Keratinocyte (primary cell): ENCODE data around the gene CCDC102A. TPM values are rescaled to one million over a fixed set of nuclear protein-coding genes. Genes with fewer than 3 reads are reported as not detected.

Source experiments
- DNase-seq: peaks from one replicate; pipeline ENCODE4 v3.0.0-alpha.2; 2011; ENCODE audit warnings: low read depth, missing footprints, low spot score
- FAIRE-seq: peaks from 2 replicates; lab custom pipeline; 2011; peaks lifted over from hg19 to GRCh38; lab: Jason Lieb, UNC
- H2AFZ ChIP-seq: 2 replicates; pipeline ENCODE4 v1.6.0; 2012; ENCODE audit warnings: low read length, control low read depth, inconsistent platforms; ENCODE audit not compliant: control insufficient read depth
- H3K27ac ChIP-seq: 2 replicates; pipeline ENCODE4 v1.5.1; 2011; ENCODE audit warnings: low read length; ENCODE audit not compliant: control insufficient read depth, insufficient read depth
- H3K27me3 ChIP-seq: 3 replicates; pipeline ENCODE4 v1.6.0; 2011; ENCODE audit warnings: low read length; ENCODE audit not compliant: control insufficient read depth, insufficient read depth; ENCODE audit errors: extremely low read depth
- H3K36me3 ChIP-seq, 2 experiments: 2 replicates in 1 of 2; 3 replicates in 1 of 2; pipeline ENCODE4 v1.5.1; 2011; ENCODE audit warnings: low read length in 2 of 2, mild to moderate bottlenecking in 1 of 2; ENCODE audit not compliant: control insufficient read depth in 2 of 2, insufficient read depth in 2 of 2; ENCODE audit errors: extremely low read depth in 1 of 2
- H3K4me1 ChIP-seq: 3 replicates; pipeline ENCODE4 v1.5.1; 2011; ENCODE audit warnings: low read length; ENCODE audit not compliant: control insufficient read depth, insufficient read depth; ENCODE audit errors: extremely low read depth
- H3K4me2 ChIP-seq: 3 replicates; pipeline ENCODE4 v1.6.0; 2011; ENCODE audit warnings: low read depth, low read length; ENCODE audit not compliant: control insufficient read depth, insufficient read depth; ENCODE audit errors: extremely low read depth
- H3K4me3 ChIP-seq, 3 experiments: fragments of 200-600 bp in 1 of 3; sonication (generic) in 1 of 3; 2 replicates in 2 of 3; 3 replicates in 1 of 3; pipeline ENCODE4 v1.5.1; 2011 to 2016; ENCODE audit warnings: low read length in 3 of 3, mild to moderate bottlenecking in 3 of 3, control low read depth in 2 of 3, inconsistent platforms in 1 of 3, low read depth in 1 of 3, mixed read lengths in 1 of 3, mixed run types in 1 of 3, moderate library complexity in 1 of 3; ENCODE audit not compliant: control insufficient read depth in 2 of 3, insufficient read depth in 2 of 3; ENCODE audit errors: extremely low read depth in 1 of 3
- H3K79me2 ChIP-seq: 2 replicates; pipeline ENCODE4 v1.6.0; 2012; ENCODE audit warnings: low read length; ENCODE audit not compliant: control insufficient read depth, insufficient read depth
- H3K9ac ChIP-seq: 3 replicates; pipeline ENCODE4 v1.6.0; 2011; ENCODE audit warnings: low read length; ENCODE audit not compliant: control insufficient read depth, insufficient read depth; ENCODE audit errors: extremely low read depth
- H3K9me1 ChIP-seq: 3 replicates; pipeline ENCODE4 v1.6.0; 2011; ENCODE audit warnings: low read length; ENCODE audit not compliant: control insufficient read depth, insufficient read depth; ENCODE audit errors: extremely low read depth
- H3K9me3 ChIP-seq: 2 replicates; pipeline ENCODE4 v1.5.1; 2012; ENCODE audit warnings: low read depth, low read length; ENCODE audit not compliant: control insufficient read depth
- H4K20me1 ChIP-seq: 3 replicates; pipeline ENCODE4 v1.6.0; 2011; ENCODE audit warnings: low read length; ENCODE audit not compliant: control insufficient read depth, insufficient read depth; ENCODE audit errors: extremely low read depth
- EZH2 ChIP-seq: IDR thresholded peaks from one replicate; pipeline ENCODE4 v1.6.1; 2012; ENCODE audit warnings: inconsistent platforms, mild to moderate bottlenecking, low read length, moderate library complexity
- dilution Hi-C: fragments of 300-500 bp; cut with MboI; formaldehyde crosslinking; loops from one replicate; pipeline ENCODE4 v1.7.0; 2020; ENCODE audit warnings: low sequenced_read_pairs; ENCODE audit not compliant: extremely low pct_ligation_motif_present
- polyA plus RNA-seq, 5 experiments: library from polyadenylated mRNA; depleted of rRNA in 3 of 5; stranded (reverse) in 3 of 5; stranded (forward) in 1 of 5; unstranded in 1 of 5; fragments of >200 nt; gene quantifications; 1 replicate in 1 of 5; 2 replicates in 3 of 5; 3 replicates in 1 of 5; pipeline versions ENCODE4 v1.2.1 to v1.2.3, GENCODE V29; 2011 to 2012; ENCODE audit warnings: missing spikeins in 2 of 5, low read depth in 1 of 5, low replicate concordance in 1 of 5
- TF ChIP-seq, protein P1 (sequence below), 3 experiments: IDR thresholded peaks in 1 of 3; conservative IDR thresholded peaks in 1 of 3; optimal IDR thresholded peaks in 1 of 3; 2 replicates in 2 of 3; 3 replicates in 1 of 3; pipeline versions ENCODE3 to v1.5.1; 2011; ENCODE audit warnings: low read length in 3 of 3, mild to moderate bottlenecking in 3 of 3, moderate library complexity in 2 of 3, control low read depth in 1 of 3, inconsistent platforms in 1 of 3; ENCODE audit not compliant: insufficient read depth in 2 of 3; ENCODE audit errors: extremely low read depth in 1 of 3

Gene CCDC102A
- polyA plus RNA-seq, 1 donor (not counting 4 experiments of a cell fraction or from before 2014, with no cell fraction given), result 2.2 TPM

DNA sequence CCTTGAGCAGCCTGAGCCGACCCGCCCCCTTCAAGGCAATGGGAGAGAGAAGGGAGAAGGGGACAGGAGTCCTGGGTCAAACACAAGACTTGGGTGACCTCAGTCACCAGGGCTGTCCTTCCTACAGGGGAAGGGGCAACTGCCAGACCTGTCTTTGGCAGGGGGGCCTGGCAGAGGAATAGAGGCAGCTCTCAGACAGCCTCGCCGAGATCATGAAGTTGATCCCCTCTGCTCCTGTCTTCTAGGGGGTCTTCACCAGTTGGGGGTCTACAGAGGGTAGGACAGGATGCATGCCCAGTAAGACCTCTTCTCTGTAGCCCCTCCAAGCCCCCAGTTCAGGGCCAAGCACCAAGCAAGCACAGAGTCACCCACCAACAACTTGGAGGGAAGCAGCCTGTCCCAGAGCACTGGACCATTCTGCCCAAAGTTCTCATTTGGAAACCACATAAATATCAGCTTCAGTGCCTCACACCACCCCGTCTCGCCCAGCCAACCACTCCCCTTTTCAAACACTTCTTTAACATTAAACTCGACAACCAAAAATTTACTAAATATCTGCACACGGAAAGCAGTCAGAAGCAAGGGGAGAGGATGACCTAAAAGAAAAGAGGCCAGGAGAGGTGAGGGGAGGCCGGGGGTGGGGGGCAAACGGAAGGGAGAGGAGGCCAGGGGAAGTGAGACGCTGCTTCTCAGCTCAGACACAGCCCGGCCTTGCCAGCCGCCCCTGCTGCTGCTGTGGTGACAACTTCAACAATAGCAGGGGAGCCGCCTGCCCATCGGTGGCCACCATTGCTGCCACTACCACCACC lies 57.8 kb downstream of the CCDC102A start:
- Histone ChIP-seq H3K9ac (no peak overlapping the region), H2AFZ (no peak overlapping the region), H4K20me1 (no peaks in the 10 kb centered on the region), H3K4me2 (no peak overlapping the region), H3K27ac (no peak overlapping the region), H3K4me1 (no peaks in the 10 kb centered on the region), H3K9me3 (no peaks in the 10 kb centered on the region), H3K4me3 (no peak overlapping the region), H3K27me3 (no peaks in the 10 kb centered on the region), H3K36me3 (peaks cover 7 to 22% of the 10 kb centered on the region in 2 experiments), H3K9me1 (no peaks in the 10 kb centered on the region), H3K79me2 (no peaks in the 10 kb centered on the region)
- TF ChIP-seq, protein P1, sequence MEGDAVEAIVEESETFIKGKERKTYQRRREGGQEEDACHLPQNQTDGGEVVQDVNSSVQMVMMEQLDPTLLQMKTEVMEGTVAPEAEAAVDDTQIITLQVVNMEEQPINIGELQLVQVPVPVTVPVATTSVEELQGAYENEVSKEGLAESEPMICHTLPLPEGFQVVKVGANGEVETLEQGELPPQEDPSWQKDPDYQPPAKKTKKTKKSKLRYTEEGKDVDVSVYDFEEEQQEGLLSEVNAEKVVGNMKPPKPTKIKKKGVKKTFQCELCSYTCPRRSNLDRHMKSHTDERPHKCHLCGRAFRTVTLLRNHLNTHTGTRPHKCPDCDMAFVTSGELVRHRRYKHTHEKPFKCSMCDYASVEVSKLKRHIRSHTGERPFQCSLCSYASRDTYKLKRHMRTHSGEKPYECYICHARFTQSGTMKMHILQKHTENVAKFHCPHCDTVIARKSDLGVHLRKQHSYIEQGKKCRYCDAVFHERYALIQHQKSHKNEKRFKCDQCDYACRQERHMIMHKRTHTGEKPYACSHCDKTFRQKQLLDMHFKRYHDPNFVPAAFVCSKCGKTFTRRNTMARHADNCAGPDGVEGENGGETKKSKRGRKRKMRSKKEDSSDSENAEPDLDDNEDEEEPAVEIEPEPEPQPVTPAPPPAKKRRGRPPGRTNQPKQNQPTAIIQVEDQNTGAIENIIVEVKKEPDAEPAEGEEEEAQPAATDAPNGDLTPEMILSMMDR (optimal IDR thresholded peaks at IDR 0.05 in 1 of 3, IDR thresholded peaks at IDR 0.05 in 1 of 3, conservative IDR thresholded peaks at IDR 0.05 in 1 of 3; ENCODE audit: extremely low read depth in 1 of 3, insufficient read depth in 2 of 3, low read length in 3 of 3), result no peak
- TF ChIP-seq EZH2, result no peak
- dilution Hi-C loops, result no loop called here
- DNase-seq, result no peak
- FAIRE-seq, result no peak

DNA sequence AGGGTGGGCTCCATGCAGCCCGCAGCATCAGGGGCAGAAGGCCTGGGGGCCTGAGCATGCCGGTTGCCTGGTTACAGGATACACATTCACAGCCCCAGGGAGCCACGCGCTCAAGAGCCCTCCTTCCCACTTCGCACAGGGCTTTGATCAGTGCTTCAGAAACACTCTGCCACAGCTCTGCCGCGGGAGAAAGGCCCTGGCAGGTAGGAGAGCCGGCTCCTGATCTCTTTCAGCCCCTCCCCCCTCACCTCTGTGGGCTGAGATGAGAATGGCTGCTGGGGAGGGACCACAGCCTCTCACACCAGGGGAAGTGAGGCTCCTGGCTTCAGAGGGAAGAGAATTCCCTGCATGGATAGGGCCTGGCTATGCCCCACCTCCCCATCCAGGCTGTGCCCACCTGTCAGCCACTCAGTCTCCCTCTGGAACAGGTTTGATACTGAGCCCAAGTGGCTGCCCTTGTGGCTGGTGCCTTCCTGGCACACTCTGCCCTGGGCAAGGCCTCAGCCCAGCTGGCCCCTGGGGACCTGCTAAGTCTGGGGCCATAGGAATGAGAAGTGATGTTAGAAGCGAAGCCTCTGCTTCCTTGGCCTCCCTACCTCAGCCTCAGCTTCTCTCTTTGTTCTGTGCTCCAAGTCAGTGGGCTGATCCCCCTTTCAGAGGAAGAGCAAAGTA lies 58.7 kb downstream of the CCDC102A start:
- H3K9ac ChIP-seq, result no peak overlapping the region
- DNase-seq (no peak), FAIRE-seq (no peak)
- H3K4me2 ChIP-seq, result no peak overlapping the region
- no peak for TF ChIP-seq EZH2
- TF ChIP-seq, protein P1 (optimal IDR thresholded peaks at IDR 0.05 in 1 of 3, IDR thresholded peaks at IDR 0.05 in 1 of 3, conservative IDR thresholded peaks at IDR 0.05 in 1 of 3; ENCODE audit: extremely low read depth in 1 of 3, insufficient read depth in 2 of 3, low read length in 3 of 3), result no peak
- no peak overlapping the region for H3K4me3 ChIP-seq
- no peaks in the 10 kb centered on the region for H3K27me3 ChIP-seq
- H3K4me1 ChIP-seq, result no peaks in the 10 kb centered on the region
- dilution Hi-C loops, result no loop called here
- no peak overlapping the region for H3K27ac ChIP-seq
- no peaks in the 10 kb centered on the region for H3K9me3 ChIP-seq
- H3K79me2 ChIP-seq, result no peaks in the 10 kb centered on the region
- no peak overlapping the region for H2AFZ ChIP-seq
- H3K9me1 ChIP-seq, result no peaks in the 10 kb centered on the region
- peaks cover 7 to 26% of the 10 kb centered on the region in 2 experiments for H3K36me3 ChIP-seq
- no peaks in the 10 kb centered on the region for H4K20me1 ChIP-seq
